GM19468 (cell line): Measurements from ENCODE around the gene LANCL2.
A peak's percentile ranks its signal among the peaks of the same experiment; 100 is the strongest.

Source experiments
- ATAC-seq: cut with Tn5 transposase; IDR thresholded peaks from one replicate; pipeline ENCODE4 v1.9.1; 2021; ENCODE audit warnings: mild to moderate bottlenecking, moderate library complexity, moderate number of reproducible peaks; ENCODE audit not compliant: unreplicated experiment; ENCODE audit errors: extremely low read depth

The LANCL2 gene

DNA sequence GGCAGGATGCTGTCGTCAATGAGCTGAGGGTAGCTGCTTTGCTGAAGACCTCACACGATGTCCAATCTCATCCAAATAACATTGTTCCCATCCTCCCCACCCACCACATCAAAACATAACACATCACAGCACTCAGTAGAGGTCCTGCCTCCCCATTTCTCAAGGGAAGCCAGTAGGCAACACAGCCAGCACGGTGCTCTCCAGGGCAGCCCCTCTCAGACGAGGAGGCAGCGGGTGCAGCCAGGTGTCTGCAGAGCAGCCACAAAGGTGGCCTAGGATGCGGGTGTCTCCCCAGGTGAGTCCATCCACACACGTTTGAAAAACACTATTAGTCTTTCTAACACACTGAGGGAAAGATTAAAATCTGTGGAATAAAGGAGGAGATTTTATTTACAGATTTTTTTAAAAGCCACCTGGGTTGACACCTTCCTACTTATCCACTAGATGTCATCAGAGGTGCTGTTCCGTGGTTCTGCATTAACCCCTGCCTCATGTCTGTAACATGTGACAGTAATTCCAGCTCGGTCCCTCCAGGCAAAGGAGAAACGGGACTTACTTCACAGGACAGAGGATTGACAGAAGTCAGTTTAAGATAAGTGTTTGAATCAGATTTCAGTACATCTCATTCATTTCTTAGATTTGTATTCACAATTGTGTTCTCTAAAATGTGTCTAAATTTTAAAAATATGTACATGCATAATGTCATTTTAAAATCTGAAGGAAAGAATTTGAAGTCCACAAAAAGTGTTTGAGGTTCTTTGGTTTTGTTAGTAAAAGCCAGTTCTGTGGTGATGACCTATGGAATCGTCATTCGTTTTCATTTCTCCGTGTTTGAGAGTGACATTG is 68.0 kb downstream of the LANCL2 start:
- peak; percentile 51 for ATAC-seq

GRCh38 chr7:55435466-55435865 is 70.3 kb downstream of the LANCL2 start:
- no peak for ATAC-seq

DNA sequence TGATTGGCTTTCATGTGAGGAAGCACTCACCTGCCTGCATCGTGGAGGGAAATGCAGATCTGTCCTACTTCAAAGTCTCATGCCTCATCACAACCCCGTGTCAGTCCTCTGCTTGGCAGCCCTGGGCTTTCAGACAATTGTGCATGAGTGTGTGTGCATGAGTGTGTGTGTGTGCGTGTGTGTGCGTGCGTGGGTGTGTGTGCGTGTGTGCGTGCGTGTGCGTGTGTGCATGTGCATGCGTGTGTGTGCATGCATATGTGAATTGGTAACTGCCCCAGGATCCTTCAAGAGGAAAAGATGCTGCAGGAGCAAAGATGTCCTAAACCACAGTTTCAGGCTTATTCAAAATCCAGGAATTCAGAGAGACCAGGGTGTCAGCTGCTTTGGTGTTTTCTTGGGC is 71.3 kb downstream of the LANCL2 start:
- no peak for ATAC-seq

DNA sequence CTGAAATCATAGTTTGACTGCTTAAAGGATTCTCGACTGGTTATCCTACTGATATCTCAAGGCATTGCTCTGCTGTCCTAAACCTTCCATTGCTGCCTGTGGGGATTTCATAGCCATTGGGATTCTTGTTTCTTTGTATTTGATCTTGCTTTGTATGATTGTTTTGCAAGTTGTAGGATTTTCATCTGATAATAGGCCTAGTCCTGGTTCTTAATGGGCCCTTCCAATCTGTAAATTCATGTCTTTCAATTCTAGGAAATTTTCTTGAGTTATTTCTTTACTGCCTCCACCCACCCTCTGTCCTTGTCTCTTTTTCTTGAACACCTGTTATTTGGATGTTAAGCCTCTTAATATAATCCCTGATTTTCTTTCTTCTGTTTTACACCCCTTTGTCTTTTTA is 72.2 kb downstream of the LANCL2 start:
- no peak for ATAC-seq

GRCh38 chr7:55438085-55438756 is 73.1 kb downstream of the LANCL2 start:
- ATAC-seq, result no peak

DNA sequence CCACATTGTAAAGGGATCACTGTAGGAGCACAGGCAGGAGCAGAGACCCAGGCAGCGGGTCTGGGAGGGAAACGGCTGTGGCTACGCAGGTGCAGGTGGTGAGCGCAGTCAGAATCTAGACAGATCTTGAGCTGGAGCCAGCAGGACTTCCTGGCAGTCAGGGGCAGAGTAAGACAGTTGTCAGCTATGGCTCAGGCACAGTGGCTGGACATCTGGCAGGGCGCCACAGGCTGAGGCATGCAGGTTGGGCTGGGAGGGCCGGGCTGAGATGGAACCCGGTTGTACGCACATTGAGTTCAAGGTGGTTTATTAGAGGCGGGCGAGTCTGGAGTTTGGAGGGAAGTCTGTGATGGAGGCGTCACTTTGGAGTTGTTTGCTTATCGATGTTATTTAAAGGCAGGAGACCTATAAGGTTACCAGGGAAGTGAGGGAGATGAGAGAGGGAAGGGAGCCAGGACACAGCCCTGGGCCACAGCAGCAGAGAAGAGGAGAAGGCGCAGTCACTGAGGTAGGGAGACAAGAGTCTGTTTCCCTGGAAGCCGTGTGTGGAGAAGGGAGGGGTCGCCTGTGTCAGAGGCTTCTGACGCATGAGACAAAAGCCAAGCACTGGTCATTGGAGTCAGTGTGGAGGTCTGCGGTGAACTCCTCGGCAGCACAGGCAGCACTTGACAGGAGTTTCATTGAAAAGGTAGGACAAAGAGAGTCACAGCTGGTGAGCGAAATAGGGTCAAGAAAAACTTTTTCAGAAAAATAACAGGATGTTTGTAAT is 73.8 kb downstream of the LANCL2 start:
- no peak for ATAC-seq

DNA sequence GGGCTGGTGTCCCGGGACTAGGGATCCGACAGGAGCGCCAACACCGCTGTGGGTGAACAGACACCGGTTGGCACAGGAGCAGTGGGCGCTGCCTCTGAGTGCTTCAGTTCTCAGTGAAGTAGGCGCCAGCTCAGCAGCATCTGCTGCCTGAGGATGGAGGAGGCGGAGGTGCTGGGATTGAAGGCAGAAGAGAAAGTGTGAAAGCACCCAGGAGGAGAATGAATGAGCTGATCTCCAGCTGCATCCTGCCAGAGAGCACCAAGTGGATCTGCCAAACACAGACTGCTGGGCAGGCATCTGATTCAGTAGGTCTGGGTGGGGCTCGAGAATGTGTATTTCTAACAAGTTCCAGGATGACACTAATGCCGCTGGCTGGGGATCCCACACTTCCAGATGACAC is 74.5 kb downstream of the LANCL2 start:
- no peak for ATAC-seq

- no peak for ATAC-seq
Observed at GRCh38 chr7:55440040-55440690, 75.0 kb downstream of the LANCL2 start.

DNA sequence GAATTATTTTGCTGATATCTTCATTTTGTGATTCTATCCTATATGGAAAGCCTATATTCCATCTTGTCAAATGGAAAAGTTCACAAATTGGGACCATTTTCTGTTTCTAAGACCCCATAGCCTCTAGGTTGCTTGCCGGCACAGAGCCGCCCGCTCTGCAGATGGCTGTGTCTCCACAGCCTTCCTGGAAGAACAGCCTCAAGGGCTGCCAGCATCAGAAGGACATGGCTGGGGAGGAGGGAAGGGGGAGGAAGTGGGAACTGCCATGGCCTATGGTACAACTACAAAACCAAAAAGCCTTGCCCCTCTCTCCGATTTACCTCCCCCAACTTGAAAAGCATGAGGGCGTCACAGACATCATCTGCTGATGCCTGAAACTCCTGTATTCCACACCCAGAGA is 75.9 kb downstream of the LANCL2 start:
- no peak for ATAC-seq

- no peak for ATAC-seq
Observed at GRCh38 chr7:55441774-55442522, 76.8 kb downstream of the LANCL2 start.

GRCh38 chr7:55444786-55445185 is 79.6 kb downstream of the LANCL2 start:
- ATAC-seq, result no peak

- no peak for ATAC-seq
Observed at GRCh38 chr7:55448526-55448925, 83.4 kb downstream of the LANCL2 start.

DNA sequence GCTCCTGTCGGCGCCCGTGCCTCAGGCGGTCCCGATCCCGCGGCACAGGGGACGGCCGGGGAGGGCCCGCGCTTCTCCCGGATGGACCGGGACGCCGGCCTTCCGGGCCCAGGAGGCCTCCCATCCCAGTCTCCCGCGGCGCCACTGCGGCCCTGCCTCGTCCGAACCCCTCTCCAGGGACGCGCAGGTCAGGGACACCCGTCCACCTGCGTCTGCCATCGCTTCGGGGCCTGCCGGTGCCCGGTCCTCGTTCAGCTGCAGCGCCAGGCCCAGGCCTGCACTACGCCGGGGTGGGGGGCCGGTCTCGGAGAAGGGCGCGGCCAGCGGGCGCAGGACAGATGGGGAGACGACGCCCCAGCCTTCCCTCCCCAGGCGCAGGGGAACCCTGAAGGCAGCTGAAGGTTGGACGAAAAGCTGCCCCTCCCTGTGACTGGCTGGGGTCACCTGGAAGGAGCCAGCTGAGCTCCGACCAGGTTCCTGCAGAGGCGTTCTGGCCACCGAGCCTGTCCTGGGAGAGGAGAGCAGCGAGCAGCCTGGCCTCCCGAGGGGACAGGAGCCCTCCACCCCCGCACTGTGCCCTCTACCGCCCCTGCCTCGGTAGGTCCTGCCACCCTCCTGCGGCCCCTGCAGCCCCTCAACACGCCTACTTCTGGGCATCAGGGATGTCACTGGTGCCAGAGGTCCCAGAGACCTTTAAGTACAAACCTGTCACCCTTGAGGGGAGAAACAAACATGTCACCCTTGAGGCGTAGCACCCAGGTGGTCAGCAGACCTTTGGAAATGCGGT is 84.3 kb downstream of the LANCL2 start:
- ATAC-seq, result no peak

DNA sequence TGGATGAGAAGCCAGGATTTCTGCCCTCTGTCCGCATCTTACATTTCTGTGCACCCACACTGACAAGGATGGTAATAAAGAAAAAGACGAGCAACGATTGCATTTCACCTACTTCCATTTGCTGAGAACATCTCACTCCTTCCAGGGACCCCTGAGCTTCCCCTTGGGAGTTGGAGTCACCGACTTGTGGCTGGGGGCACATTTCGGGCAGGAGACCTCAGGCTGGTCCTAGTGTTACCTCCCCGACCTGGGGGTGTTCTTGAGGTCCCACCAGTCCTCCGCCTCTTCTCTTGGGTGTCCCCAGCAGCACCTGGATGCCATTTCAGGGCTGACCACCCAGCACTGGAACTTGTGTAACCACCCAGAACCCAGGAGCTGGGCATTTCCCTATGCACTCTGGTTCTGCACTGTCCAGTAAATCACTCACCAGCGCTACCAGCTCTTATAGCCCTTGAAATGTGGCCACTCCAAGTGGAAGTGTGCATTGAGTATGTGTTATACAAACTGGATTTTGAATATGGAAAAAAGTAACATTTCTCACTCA is 84.9 kb downstream of the LANCL2 start:
- ATAC-seq, result no peak

DNA sequence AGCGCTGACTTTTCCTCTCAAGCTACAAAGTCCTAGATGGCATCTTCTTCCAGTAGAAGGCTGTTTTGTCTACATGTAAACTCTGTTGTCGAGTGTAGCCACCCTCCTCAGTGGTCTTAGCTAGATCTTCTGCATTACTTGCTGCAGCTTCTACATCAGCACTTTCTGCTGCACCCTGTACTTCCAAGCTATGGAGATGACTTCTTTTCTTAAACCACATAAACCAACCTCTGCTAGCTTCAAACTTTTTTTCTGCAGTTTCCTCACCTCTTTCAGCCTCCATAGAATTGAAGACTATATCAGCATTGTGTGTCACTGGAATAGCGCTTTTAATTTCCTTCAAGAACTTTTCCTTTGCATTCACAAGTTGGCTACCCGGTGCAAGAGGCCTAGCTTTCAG is 87.8 kb downstream of the LANCL2 start:
- ATAC-seq, result no peak

- ATAC-seq, result no peak
Observed at GRCh38 chr7:55457801-55458200, 92.7 kb downstream of the LANCL2 start.

DNA sequence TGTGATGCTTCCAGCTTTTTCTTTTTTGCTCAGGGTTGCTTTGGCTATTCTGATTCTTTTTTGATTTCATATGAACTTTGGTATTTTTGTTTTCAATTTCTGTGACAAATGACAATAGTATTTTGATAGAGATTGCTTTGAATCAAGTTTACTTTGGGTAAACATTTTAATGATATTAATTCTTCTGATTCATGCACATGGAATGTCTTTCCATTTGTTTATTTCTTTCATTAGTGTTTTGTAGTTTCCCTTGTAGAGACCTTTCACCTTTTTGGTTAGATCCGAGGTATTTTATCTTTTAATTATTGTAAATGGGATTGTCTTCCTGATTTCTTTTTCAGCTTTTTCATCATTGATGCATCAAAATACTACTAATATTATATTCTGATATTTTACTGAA is 93.2 kb downstream of the LANCL2 start:
- no peak for ATAC-seq

GRCh38 chr7:55463686-55464262 is 98.6 kb downstream of the LANCL2 start:
- no peak for ATAC-seq
